ENCODE data around the gene LIPE. TPM values are rescaled to one million over a fixed set of nuclear protein-coding genes. Genes with fewer than 3 reads are reported as not detected.
"Not testable (repeated sequence)": the region's sequence is repeated elsewhere in the genome, so short reads cannot be mapped to it uniquely, and the experiment has no call there.

Gene LIPE, protein sequence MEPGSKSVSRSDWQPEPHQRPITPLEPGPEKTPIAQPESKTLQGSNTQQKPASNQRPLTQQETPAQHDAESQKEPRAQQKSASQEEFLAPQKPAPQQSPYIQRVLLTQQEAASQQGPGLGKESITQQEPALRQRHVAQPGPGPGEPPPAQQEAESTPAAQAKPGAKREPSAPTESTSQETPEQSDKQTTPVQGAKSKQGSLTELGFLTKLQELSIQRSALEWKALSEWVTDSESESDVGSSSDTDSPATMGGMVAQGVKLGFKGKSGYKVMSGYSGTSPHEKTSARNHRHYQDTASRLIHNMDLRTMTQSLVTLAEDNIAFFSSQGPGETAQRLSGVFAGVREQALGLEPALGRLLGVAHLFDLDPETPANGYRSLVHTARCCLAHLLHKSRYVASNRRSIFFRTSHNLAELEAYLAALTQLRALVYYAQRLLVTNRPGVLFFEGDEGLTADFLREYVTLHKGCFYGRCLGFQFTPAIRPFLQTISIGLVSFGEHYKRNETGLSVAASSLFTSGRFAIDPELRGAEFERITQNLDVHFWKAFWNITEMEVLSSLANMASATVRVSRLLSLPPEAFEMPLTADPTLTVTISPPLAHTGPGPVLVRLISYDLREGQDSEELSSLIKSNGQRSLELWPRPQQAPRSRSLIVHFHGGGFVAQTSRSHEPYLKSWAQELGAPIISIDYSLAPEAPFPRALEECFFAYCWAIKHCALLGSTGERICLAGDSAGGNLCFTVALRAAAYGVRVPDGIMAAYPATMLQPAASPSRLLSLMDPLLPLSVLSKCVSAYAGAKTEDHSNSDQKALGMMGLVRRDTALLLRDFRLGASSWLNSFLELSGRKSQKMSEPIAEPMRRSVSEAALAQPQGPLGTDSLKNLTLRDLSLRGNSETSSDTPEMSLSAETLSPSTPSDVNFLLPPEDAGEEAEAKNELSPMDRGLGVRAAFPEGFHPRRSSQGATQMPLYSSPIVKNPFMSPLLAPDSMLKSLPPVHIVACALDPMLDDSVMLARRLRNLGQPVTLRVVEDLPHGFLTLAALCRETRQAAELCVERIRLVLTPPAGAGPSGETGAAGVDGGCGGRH
- total RNA-seq (2014; rRNA removed; shearing (Covaris generic); ENCODE audit: low replicate concordance): not detected in 2 replicates

DNA sequence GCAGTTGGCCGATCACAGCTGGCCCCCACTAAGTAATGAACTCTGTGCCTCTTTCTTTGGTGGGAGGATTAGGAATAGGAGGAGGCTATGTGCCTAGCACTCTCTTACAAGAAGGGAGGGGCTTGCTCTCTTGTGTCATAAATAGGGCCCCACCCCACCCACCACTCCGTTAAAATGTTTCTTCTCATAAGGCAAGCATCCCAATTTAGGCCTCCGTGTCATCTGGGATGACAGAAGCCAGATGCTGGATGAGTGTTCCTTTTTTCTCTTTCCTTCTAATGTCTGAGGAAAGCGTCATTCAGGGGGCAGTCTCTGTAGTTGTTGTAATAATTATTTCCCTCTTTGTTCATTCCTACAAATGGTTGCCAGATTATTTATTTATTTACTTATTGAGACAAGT lies at the start of gene LIPE:
Gene LIPE, minus strand, starts transcription at position 76 of the 400 bp plus-strand sequence. CDS start 239 bp downstream, outside the sequence.
- H3K36me3 ChIP-seq: no peaks in the 10 kb centered on the region
- H3K4me3 ChIP-seq: no peak within 1 kb of the TSS
- no peak for DNase-seq
- H3K9me3 ChIP-seq: no peaks in the 10 kb centered on the region
- no peaks in the 10 kb centered on the region for H3K27me3 ChIP-seq

DNA sequence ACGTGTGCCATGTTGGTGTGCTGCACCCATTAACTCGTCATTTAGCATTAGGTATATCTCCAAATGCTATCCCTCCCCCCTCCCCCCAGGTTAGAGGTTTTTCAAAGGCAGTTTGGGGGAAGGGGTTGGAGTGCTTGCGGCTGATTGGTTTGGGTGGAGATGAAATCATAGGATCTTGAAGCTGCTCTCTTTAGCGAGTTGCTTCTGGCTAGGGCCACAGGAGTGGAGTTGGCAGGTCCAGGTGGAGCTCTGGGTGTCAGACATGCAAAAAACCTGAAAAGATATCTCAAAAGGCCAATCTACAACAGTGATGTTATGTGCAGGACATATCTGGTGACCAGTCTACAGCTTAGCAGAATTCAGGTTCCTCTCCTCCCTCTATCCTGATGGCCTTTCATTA lies 48.2 kb upstream of the LIPE start:
- H3K27me3 ChIP-seq: peaks cover 14% of the 10 kb centered on the region
- no peaks in the 10 kb centered on the region for H3K36me3 ChIP-seq
- no peak overlapping the region for H3K4me3 ChIP-seq
- H3K9me3 ChIP-seq: no peaks in the 10 kb centered on the region
- no peak for DNase-seq

DNA sequence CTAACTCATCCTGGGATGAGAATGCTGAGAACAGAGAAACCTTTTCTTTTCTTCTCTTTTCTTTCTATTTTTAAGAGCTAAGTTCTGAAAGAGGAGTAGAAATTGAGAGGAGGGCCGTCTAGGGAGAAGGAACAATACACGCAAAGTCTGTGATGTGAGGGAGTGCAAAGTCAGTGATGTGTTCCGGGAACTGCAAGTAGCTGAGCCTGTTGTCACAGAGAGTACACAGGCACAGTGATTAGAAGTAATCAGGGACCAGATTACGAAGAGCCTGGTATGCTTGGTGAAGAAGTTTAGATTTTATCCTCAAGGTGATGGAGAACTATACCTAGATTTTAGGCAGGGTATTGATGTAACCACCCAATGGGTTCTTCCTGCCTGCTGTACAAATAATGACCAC lies 47.6 kb upstream of the LIPE start:
- Histone ChIP-seq H3K36me3 (no peaks in the 10 kb centered on the region), H3K9me3 (no peaks in the 10 kb centered on the region), H3K27me3 (peaks cover 14% of the 10 kb centered on the region), H3K4me3 (no peak overlapping the region)
- no peak for DNase-seq

DNA sequence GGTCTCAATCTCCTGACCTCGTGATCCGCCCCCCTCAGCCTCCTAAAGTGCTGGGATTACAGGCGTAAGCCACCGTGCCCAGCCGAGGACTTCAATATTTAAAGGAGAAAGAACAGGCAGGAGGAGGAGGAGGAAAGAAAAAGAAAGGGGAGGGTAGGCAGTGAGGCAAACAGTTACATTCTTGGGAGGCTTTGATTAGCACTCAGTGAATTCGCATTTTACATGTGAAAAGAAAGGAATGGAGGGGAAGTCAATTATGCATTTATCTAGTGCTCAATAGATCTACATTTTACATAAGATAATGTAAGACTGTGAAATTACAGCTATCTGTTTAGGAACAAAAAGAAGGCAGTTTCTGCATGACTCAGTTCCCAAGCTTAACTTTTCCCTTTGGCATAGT lies 46.5 kb upstream of the LIPE start:
- peaks cover 14% of the 10 kb centered on the region for H3K27me3 ChIP-seq
- no peaks in the 10 kb centered on the region for H3K9me3 ChIP-seq
- H3K36me3 ChIP-seq: no peaks in the 10 kb centered on the region
- no peak for DNase-seq
- no peak overlapping the region for H3K4me3 ChIP-seq

DNA sequence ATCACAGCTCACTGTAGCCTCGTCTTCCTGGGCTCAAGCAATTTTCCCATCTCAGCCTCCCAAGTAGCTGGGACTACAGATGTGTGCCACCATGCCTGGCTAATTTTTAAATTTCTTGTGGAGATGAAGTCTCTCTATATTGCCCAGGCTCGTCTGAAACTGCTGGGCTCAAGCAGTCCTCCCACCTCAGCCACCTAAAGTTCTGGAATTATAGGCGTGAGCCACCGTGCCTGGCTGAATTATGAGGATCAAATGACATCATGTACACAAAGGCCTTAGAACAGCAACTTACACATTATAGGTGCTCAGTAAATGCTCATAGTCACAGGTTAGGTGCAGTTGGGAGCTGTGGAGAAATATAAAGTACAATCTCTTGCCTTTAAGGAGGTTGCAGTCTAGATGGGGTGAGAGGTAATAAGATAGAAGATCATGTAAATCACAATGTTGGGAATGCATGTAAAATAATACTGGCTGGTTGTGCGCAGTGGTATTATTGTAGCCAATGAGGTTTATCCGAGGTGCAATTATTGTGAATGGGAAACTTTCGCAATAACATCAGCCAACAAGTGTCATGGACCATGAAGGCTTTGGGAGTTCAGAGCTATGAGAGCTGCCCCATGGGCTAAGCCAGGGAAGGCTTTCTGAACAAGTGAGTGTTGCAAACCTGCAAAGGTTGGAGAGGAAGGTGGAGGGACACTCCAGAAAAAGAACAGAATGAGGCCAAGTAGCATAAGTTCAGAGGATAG lies 45.4 kb upstream of the LIPE start:
- no peaks in the 10 kb centered on the region for H3K36me3 ChIP-seq
- no peaks in the 10 kb centered on the region for H3K9me3 ChIP-seq
- peaks cover 14% of the 10 kb centered on the region for H3K27me3 ChIP-seq

DNA sequence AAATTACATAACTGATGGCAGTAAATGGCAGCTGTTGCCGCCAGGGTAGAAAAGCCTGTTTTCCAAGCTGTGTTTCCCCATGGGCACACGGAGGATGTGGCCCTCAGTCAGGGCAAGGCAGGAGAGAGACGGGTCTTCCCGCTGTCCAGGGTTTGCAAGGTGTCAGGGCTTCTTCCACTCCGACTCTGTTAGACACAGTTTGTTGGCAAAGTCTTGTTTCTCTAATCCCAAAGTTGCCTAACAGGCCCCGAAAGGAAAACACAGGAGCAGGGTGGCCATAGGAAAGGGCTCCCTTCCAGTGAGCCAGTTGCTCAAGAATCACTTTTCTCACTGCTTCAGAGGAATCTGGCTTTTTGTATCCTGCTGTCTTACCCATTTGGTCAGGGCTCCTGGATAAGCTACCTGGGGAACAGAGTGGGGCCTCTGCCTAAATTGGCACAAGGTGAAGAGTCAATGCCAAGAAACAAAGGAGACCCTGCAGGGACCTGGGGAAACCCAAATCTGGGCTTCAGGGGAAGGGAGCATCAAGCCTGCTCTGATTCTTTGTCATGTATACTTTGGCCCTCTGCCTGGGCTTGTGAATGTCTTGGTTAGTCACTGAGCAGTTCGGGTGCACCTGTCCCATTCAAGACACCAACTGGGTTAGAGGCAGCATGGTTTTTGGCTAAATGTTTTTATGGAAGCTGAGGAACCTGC lies 44.5 kb upstream of the LIPE start:
- H3K36me3 ChIP-seq: no peaks in the 10 kb centered on the region
- no peaks in the 10 kb centered on the region for H3K9me3 ChIP-seq
- DNase-seq: peak; percentile 45
- H3K27me3 ChIP-seq: peaks cover 14% of the 10 kb centered on the region
- H3K4me3 ChIP-seq: no peak overlapping the region

More for the DNA sequence above, 45.4 kb upstream of the LIPE start:
- DNase-seq: no peak
- no peak overlapping the region for H3K4me3 ChIP-seq

- Histone ChIP-seq H3K36me3 (no peaks in the 10 kb centered on the region), H3K9me3 (no peaks in the 10 kb centered on the region), H3K27me3 (peaks cover 10% of the 10 kb centered on the region), H3K4me3 (no peak overlapping the region)
- DNase-seq: peak; percentile 34
Observed at GRCh38 chr19:42469311-42470235, 42.4 kb upstream of the LIPE start.

DNA sequence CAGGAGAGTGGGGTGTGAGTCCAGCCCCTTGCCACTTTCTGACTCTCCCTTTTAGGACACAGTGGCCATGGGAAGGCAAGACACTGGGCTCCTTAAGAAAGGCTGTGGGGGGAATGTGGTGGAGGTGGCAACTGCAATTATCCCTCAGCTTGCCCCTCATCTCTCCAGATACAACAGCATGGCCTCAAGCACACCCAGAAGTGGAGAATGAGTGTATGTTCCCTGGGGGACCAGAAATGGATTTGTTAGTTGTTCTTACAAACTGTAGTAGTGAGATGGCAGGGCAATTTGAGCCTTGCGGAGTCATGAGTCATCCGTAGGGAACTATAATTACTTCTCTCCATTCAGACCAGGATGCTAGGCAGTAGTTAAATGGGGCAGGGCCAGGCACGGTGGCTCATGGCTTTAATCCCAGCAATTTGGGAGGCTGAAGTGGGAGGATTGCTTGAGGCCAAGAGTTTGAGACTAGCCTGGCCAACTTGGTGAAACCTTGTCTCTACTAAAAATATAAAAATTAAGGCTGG lies 41.1 kb upstream of the LIPE start:
- H3K27me3 ChIP-seq: peaks cover 10% of the 10 kb centered on the region
- peak; percentile 81 for DNase-seq
- H3K9me3 ChIP-seq: no peaks in the 10 kb centered on the region
- H3K36me3 ChIP-seq: no peaks in the 10 kb centered on the region
- H3K4me3 ChIP-seq: no peak overlapping the region

- no peak for DNase-seq
Observed at GRCh38 chr19:42467183-42467760, 40.1 kb upstream of the LIPE start.

DNA sequence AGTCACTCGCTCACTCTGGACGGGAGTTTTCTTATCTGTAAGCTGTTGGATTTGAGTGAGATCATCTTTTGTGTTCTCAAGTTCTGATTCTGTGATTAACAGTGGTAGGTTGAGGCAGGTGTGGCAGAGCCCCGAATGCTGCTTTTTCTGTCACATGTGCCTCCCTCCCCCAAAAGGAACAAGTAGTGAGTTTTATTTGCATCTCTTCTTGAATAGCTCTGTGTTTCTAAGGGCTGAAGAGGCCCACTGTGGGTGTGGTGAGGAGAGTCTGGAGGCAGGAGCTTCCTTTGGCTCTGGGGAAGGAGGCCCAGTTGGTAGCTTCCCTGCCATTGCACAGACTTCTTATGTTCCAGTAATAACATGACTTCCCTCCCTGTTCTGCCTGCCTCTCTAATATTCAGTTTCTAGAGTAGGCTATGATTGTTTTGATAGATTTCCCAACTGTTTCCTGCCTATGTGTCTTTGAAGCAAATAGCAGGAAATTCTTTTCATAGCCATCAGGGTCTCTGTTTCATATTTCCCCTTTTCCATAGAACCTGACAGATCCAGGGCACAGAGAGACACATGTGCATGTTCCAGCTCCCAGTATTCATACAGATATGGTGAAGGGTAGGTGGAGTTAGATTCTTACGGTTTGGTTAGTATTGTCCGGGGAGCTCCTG lies 39.5 kb upstream of the LIPE start:
- Histone ChIP-seq H3K4me3 (no peak overlapping the region), H3K9me3 (no peaks in the 10 kb centered on the region), H3K36me3 (no peaks in the 10 kb centered on the region), H3K27me3 (peaks cover 6% of the 10 kb centered on the region)
- no peak for DNase-seq

More at GRCh38 chr19:42467183-42467760, 40.1 kb upstream of the LIPE start:
- no peak overlapping the region for H3K4me3 ChIP-seq
- no peaks in the 10 kb centered on the region for H3K36me3 ChIP-seq
- H3K9me3 ChIP-seq: no peaks in the 10 kb centered on the region
- peaks cover 6% of the 10 kb centered on the region for H3K27me3 ChIP-seq

GRCh38 chr19:42465827-42466280 lies 38.7 kb upstream of the LIPE start:
- no peaks in the 10 kb centered on the region for H3K9me3 ChIP-seq
- H3K36me3 ChIP-seq: no peaks in the 10 kb centered on the region
- no peak for DNase-seq
- no peaks in the 10 kb centered on the region for H3K27me3 ChIP-seq
- H3K4me3 ChIP-seq: no peak overlapping the region

DNA sequence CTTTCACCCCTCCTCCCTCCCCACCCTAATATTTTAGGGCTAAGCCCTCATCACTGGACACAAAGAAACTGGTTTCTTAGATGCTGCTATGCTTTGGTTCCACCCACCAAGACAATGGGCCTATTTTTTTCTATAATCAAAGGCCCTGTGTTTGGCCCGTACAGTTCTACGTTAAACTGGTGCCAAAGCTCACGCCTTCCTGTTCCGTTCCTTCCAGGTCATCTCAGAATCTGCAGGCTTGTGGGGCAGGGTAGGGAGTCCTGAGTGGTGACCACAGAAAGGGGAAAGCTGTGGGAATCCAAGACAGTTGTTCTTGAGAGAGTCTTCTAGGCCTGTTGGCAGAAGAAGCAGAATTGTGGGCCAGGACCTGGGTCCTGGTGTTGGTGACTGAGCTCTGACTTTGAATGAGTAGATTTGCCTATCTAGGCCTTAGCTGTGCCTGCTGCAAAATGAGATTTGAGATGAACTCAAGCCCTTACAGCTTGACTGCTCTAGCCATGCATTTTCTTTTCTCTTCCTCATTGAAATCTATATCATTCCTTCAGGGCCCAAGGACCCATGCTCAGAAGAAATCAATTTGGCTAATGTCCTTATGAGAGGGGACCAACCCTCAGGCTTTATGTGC lies 34.6 kb upstream of the LIPE start:
- H3K27me3 ChIP-seq: no peaks in the 10 kb centered on the region
- DNase-seq: no peak
- no peaks in the 10 kb centered on the region for H3K36me3 ChIP-seq
- H3K9me3 ChIP-seq: peaks cover 5% of the 10 kb centered on the region; the same call in 1 of the 2 replicates
- H3K4me3 ChIP-seq: no peak overlapping the region

DNA sequence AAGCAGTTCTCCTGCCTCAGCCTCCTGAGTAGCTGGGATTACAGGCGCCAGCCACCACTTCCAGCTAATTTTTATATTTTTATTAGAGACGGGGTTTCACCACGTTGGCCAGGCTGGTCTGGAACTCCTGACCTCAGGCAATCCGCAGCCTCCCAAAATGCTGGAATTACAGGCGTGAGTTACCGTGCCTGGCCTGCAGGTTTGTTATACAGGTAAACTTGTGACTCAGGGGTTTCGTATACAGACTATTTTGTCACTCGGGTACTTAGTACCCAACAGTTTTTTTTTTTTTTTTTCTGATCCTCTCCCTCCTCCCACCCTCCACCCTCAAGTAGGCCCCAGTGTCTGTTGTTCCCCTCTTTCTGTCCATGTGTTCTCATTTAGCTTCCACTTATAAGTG lies 34.0 kb upstream of the LIPE start:
- H3K9me3 ChIP-seq, H3K36me3 ChIP-seq, H3K27me3 ChIP-seq, DNase-seq, H3K4me3 ChIP-seq: not testable (repeated sequence)

All from MG63 (cell line).